GM23248 (cell line): Measurements from ENCODE around the gene RESF1. TPM values are rescaled to one million over a fixed set of nuclear protein-coding genes. Genes with fewer than 3 reads are reported as not detected.

ENCODE experiments used
- DNase-seq: peaks from one replicate; pipeline ENCODE4 v3.0.0-alpha.2; 2015
- H2AFZ ChIP-seq: fragments of 200-600 bp; sonication (generic); 2 replicates; pipeline ENCODE4 v1.6.1; 2016; ENCODE audit warnings: antibody characterized with exemption
- H3F3A ChIP-seq: fragments of 200-600 bp; sonication (generic); 2 replicates; pipeline ENCODE4 v1.6.1; 2016; ENCODE audit warnings: mild to moderate bottlenecking, antibody characterized with exemption, mixed run types; ENCODE audit not compliant: insufficient read depth
- H3K27ac ChIP-seq: fragments of 200-600 bp; sonication (generic); 2 replicates; pipeline ENCODE4 v1.5.1; 2016; ENCODE audit warnings: mild to moderate bottlenecking
- H3K27me3 ChIP-seq: fragments of 200-600 bp; sonication (generic); replicated peaks from 2 replicates; pipeline ENCODE4 v1.6.1; 2016; ENCODE audit warnings: mild to moderate bottlenecking; ENCODE audit not compliant: insufficient read depth
- H3K36me3 ChIP-seq: fragments of 200-600 bp; sonication (generic); 2 replicates; pipeline ENCODE4 v1.6.1; 2016; ENCODE audit warnings: low read depth, mild to moderate bottlenecking
- H3K4me1 ChIP-seq: fragments of 200-600 bp; sonication (generic); 2 replicates; pipeline ENCODE4 v1.6.1; 2016; ENCODE audit warnings: mild to moderate bottlenecking; ENCODE audit not compliant: insufficient read depth
- H3K4me2 ChIP-seq: fragments of 200-600 bp; sonication (generic); one replicate; pipeline ENCODE4 v1.6.1; 2016; ENCODE audit warnings: mild to moderate bottlenecking; ENCODE audit not compliant: unreplicated experiment
- H3K4me3 ChIP-seq: fragments of 200-600 bp; sonication (generic); 2 replicates; pipeline ENCODE4 v1.5.1; 2016; ENCODE audit warnings: mild to moderate bottlenecking
- H3K79me2 ChIP-seq: fragments of 200-600 bp; sonication (generic); 2 replicates; pipeline ENCODE4 v1.6.1; 2016; ENCODE audit warnings: mild to moderate bottlenecking; ENCODE audit not compliant: insufficient read depth
- H3K9ac ChIP-seq: fragments of 200-600 bp; sonication (generic); 2 replicates; pipeline ENCODE4 v1.6.1; 2016; ENCODE audit warnings: mild to moderate bottlenecking
- H3K9me2 ChIP-seq: fragments of 200-600 bp; sonication (generic); 2 replicates; pipeline ENCODE4 v1.6.1; 2016; ENCODE audit warnings: mixed run types, mild to moderate bottlenecking, moderate library complexity; ENCODE audit not compliant: insufficient read depth
- H3K9me3 ChIP-seq: fragments of 200-600 bp; sonication (generic); one replicate; pipeline ENCODE4 v1.6.1; 2017; ENCODE audit warnings: low read depth
- H4K20me1 ChIP-seq: fragments of 200-600 bp; sonication (generic); 2 replicates; pipeline ENCODE4 v1.6.0; 2016; ENCODE audit not compliant: insufficient read depth
- EZH2 ChIP-seq: fragments of 200-600 bp; sonication (generic); IDR thresholded peaks from 2 replicates; pipeline ENCODE4 v1.6.1; 2018; ENCODE audit warnings: antibody characterized with exemption, mild to moderate bottlenecking; ENCODE audit not compliant: insufficient read depth, poor library complexity, severe bottlenecking
- EZH2phosphoT487 ChIP-seq: fragments of 200-600 bp; sonication (generic); IDR thresholded peaks from 2 replicates; pipeline ENCODE4 v1.6.1; 2018; ENCODE audit warnings: antibody characterized with exemption, moderate library complexity, mild to moderate bottlenecking, low read depth; ENCODE audit not compliant: insufficient read depth
- WGBS, 2 experiments: methylation state at CpG; one replicate each; pipeline ENCODE4 v1.1.6; 2015 to 2017; ENCODE audit warnings: low lambda C conversion rate in 2 of 2, low coverage in 1 of 2; ENCODE audit errors: missing lambda C conversion rate in 2 of 2; 5-methylcytosine and 5-hydroxymethylcytosine counted together
- in situ Hi-C: fragments of 300-500 bp; cut with MboI; formaldehyde crosslinking; loops from 2 replicates; pipeline ENCODE4 v1.15.0; 2020
- polyA plus RNA-seq: library from polyadenylated mRNA; unstranded; fragments of >200 nt; fragmentation: Nextera tagmentation; extraction: Ambion mirVana; gene quantifications from 2 replicates; pipeline ENCODE4 v1.2.1, GENCODE V29; 2016
- total RNA-seq: library from RNA; depleted of rRNA; stranded (reverse); fragments of >200 nt; shearing (Covaris generic); gene quantifications from 2 replicates; pipeline ENCODE4 v1.2.3, GENCODE V29; 2014

Gene RESF1
- total and polyA plus RNA-seq, 2 experiments from 2014 or later: 8.3 to 8.4 TPM

DNA sequence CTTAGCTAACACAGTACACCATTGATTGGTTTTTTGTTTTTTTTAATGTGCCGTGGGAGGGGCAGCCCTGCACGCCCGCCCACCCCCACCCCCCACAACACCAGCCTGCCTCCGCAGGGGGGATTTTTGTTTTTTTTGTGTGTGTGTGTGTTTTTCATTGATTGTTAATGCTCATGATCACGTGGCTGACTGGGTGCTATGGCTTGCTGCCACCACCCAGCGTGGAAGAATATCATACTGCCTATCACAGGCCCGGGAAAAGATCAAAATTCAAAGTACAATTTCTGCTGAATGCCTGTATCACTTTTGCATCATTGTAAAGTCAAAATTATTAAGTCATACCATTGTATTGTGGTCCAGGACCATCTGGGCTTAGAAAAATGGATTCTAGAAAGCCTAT, 8.3 kb downstream of the RESF1 start:
- in situ Hi-C loops: loop anchor here (25.0 kb wide), 1 partner anchor 305 kb away; the partner anchor contains the start of gene ETFBKMT
- H3K36me3 ChIP-seq: peaks cover 10% of the 10 kb centered on the region
- TF ChIP-seq EZH2phosphoT487 (no peak), EZH2 (no peak)

GRCh38 chr12:31970199-31970598, 11.0 kb downstream of the RESF1 start:
- Histone ChIP-seq H3K27me3 (no peaks in the 10 kb centered on the region), H3K79me2 (peaks cover 52% of the 10 kb centered on the region), H3K27ac (no peak overlapping the region), H2AFZ (no peak overlapping the region), H3K9ac (no peak overlapping the region), H3K36me3 (no peaks in the 10 kb centered on the region), H3K9me2 (no peaks in the 10 kb centered on the region), H3K4me3 (no peak overlapping the region), H3K4me1 (no peaks in the 10 kb centered on the region), H3K9me3 (no peaks in the 10 kb centered on the region), H3K4me2 (no peak overlapping the region), H3F3A (no peaks in the 10 kb centered on the region), H4K20me1 (no peaks in the 10 kb centered on the region)
- TF ChIP-seq EZH2phosphoT487: no peak
- no peak for TF ChIP-seq EZH2
- no peak for DNase-seq
- in situ Hi-C loops: loop anchor here (25.0 kb wide), 1 partner anchor 308 kb away; the partner anchor contains the start of gene ETFBKMT

More for the DNA sequence above, 8.3 kb downstream of the RESF1 start:
- Histone ChIP-seq H4K20me1 (no peaks in the 10 kb centered on the region), H3K27ac (no peak overlapping the region), H2AFZ (no peak overlapping the region), H3K9me3 (no peaks in the 10 kb centered on the region), H3K9me2 (no peaks in the 10 kb centered on the region), H3K27me3 (no peaks in the 10 kb centered on the region), H3F3A (no peaks in the 10 kb centered on the region), H3K4me3 (no peak overlapping the region), H3K4me1 (no peaks in the 10 kb centered on the region), H3K79me2 (peaks cover 79% of the 10 kb centered on the region), H3K9ac (no peak overlapping the region), H3K4me2 (no peak overlapping the region)
- 91 to 96% methylated on average over 7 of the region's 7 CpGs for WGBS, 2 experiments
- DNase-seq: no peak

DNA sequence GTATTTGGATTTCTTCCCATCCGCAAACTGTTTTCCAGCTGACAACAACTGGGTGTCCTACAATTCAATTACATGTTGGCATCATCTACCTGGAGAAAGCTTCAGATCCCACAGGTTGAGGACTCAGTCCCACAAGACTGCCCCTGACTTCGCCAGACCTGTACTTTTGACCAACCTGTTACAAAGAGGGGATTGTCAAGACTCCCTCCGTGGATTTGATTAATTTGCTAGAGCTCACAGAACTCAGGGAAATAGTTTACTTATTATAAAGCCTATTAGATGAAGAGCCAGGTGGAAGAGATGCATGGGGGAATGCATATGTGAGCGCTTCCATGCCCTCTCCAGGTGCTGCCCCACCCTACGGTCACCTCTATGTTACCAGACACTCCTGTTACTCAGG, 14.6 kb downstream of the RESF1 start:
- Histone ChIP-seq H3K9me3 (no peaks in the 10 kb centered on the region), H3K27ac (no peak overlapping the region), H3F3A (no peaks in the 10 kb centered on the region), H4K20me1 (no peaks in the 10 kb centered on the region), H2AFZ (no peak overlapping the region), H3K4me1 (no peaks in the 10 kb centered on the region), H3K27me3 (no peaks in the 10 kb centered on the region), H3K9me2 (no peaks in the 10 kb centered on the region), H3K4me3 (no peak overlapping the region), H3K9ac (no peak overlapping the region), H3K36me3 (no peaks in the 10 kb centered on the region), H3K79me2 (peaks cover 30% of the 10 kb centered on the region), H3K4me2 (no peak overlapping the region)
- DNase-seq: no peak
- WGBS, 2 experiments: 95 to 98% methylated on average over 5 of the region's 5 CpGs
- TF ChIP-seq EZH2phosphoT487: no peak
- no peak for TF ChIP-seq EZH2
- in situ Hi-C loops: loop anchor here (25.0 kb wide), 1 partner anchor 312 kb away; the partner anchor contains the start of gene ETFBKMT

DNA sequence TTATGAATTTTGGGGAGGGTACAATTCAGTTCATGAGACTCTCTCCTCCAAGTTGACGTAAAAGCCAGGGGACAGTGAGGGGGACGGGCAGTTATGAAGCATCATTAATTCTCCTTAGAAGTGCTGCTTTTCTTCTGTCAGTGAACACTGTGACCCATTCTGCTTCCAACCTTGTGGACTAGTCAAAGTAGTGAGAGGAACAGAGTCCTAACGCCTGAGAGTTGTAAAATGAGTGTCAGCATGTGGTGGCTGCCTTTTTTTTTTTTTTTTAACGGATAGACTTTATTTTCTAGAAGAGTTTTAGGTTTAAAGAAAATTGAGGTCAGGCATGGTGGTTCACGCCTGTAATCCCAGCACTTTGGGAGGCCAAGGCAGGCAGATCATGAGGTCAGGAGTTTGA, 15.5 kb downstream of the RESF1 start:
- peaks cover 22% of the 10 kb centered on the region for H3K79me2 ChIP-seq
- in situ Hi-C loops: loop anchor here (25.0 kb wide), 1 partner anchor 312 kb away; the partner anchor contains the start of gene ETFBKMT
- WGBS, 2 experiments: 94 to 97% methylated on average over 5 of the region's 5 CpGs

More for the DNA sequence above, 15.5 kb downstream of the RESF1 start:
- H3K27me3 ChIP-seq: no peaks in the 10 kb centered on the region
- no peaks in the 10 kb centered on the region for H3K36me3 ChIP-seq
- no peaks in the 10 kb centered on the region for H4K20me1 ChIP-seq
- H3K9ac ChIP-seq: no peak overlapping the region
- no peak overlapping the region for H3K27ac ChIP-seq
- H3K9me2 ChIP-seq: no peaks in the 10 kb centered on the region
- H3F3A ChIP-seq: no peaks in the 10 kb centered on the region
- no peak overlapping the region for H3K4me2 ChIP-seq
- H3K4me1 ChIP-seq: no peaks in the 10 kb centered on the region
- H3K9me3 ChIP-seq: no peaks in the 10 kb centered on the region
- H3K4me3 ChIP-seq: no peak overlapping the region
- no peak for TF ChIP-seq EZH2
- TF ChIP-seq EZH2phosphoT487: no peak
- no peak overlapping the region for H2AFZ ChIP-seq
- DNase-seq: no peak
